Stimulated activated CD4-positive, alpha-beta T cell treated with anti-CD3 and anti-CD28 coated beads, Interleukin-4, amount 100 ng/mL, for 48 hours (primary cell): ENCODE measurements around the gene CBFA2T3.

ENCODE experiments used
- DNase-seq, 2 donors: peaks; one replicate each; pipeline ENCODE4 v3.0.0-alpha.2; 2020; ENCODE audit warnings: low read depth in 2 of 2

CBFA2T3 gene

DNA sequence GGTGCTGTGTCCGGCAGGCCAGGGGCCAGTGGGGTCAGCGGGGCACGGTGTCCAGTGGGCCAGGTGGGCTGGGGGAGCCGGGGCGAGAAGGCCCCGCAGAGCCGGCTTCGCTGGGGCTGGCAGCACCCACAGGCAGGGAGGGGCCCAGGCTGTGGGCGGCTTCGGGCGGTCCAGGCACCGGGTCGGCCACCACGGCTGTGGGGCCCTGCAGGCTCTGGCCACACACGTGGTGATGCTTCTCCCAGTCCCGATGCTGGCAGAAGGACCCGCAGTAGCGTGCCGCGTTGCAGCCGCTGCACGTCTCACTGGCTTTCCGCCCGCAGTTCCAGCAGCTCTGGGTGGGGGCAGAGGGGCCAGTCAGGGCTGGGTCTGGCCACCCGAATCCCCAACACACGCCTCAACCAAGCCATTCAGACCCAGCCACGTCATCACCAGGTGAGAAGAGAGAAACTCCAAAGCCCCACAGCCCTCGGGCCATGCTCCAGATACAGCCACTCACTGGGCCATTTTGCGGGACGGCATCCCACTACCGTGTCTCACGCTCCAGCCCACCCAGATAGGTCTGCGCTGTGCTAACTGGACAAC, 100.0 kb downstream of the CBFA2T3 start:
- DNase-seq = no peak

GRCh38 chr16:88875703-88876234, 101.2 kb downstream of the CBFA2T3 start:
- DNase-seq = no peak

DNA sequence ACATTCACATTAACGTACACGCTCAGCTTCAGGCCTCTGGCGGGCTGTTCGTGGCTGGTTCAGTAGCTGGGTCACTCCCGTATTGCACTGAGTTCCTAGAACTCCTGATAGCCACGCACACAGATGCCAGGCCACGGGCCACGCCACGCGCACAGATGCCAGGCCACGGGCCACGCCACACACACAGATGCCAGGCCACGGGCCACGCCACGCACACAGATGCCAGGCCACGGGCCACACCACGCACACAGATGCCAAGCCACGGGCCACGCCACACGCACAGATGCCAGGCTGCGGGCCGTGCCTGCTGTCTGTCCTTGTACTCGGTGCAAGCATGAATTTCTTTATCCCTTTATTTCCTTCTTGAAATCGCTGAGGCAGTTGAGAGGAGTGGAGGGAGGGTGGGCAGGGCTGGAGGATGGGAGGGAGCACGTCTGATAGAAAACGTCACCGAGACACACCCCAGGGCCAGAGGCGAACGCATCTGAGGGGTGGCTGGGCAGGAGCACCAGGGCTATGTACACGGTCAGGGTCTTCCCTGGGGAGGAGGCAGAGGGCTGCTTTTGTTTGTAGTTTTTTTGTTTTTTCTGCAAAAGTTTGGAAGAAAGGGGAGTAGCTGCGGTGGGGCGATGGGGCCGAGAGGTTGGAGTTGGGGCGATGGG, 101.9 kb downstream of the CBFA2T3 start:
- DNase-seq = no peak

GRCh38 chr16:88872650-88873331, 104.2 kb downstream of the CBFA2T3 start:
- DNase-seq = no peak

GRCh38 chr16:88871730-88872416, 105.1 kb downstream of the CBFA2T3 start:
- DNase-seq = no peak

DNA sequence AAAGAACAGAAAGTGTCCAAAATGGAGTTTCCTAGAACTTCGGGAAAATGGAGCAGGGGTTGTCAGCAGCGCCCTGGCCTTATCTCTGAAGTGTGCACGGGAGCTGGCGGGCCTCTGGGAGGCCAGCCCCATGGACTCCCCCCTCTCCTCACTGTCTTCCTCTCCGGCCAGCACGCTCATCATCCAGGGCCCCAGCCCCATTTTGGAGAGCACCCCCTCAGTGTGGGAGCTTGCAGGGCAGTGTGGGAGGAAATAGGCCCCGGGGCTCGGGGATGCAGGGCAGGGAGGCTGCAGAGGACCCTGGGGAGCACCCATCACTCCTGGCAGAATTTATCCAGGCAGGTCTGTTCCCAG, 105.7 kb downstream of the CBFA2T3 start:
- no peak for DNase-seq

DNA sequence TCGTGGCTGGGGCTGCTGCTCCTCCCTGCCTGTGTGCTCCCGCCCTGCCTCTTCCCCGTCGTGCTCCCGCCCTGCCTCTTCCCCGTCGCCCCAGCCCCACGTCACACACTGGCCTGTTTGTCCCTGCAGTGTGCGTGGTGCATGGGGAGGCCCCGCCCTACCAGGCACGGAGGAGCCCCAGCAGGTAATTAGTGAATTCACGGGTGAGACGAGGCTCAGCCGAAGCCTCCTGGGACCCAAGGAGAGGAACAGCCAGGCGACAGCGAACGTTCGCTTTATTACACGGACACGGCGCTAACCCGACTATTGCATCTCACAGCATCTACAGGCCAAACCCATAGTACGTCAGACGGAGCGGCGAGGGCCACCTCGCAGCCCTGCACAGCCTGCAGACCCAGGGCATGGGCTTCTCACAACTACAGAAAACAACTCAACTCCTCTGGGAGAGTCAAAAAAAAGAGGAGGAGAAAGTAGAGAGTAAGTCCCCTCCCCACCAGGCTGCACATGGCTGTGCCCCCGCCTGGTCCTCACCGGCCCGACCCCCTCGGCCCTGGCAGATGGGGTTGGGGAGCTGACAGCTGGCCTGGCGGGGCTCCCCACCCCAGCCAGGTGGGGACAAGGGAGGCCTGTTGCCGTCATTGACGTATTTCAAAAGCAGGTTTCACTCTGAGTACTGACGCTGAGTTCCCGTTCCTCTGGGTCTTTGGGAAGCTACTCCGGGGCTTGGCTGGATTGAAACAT, 106.2 kb downstream of the CBFA2T3 start:
- DNase-seq = no peak

GRCh38 chr16:88869673-88869980, 107.4 kb downstream of the CBFA2T3 start:
- DNase-seq = no peak

- no peak for DNase-seq
Observed at GRCh38 chr16:88868974-88869672, 107.9 kb downstream of the CBFA2T3 start.

- DNase-seq = no peak
Observed at GRCh38 chr16:88867581-88868246, 109.3 kb downstream of the CBFA2T3 start.

DNA sequence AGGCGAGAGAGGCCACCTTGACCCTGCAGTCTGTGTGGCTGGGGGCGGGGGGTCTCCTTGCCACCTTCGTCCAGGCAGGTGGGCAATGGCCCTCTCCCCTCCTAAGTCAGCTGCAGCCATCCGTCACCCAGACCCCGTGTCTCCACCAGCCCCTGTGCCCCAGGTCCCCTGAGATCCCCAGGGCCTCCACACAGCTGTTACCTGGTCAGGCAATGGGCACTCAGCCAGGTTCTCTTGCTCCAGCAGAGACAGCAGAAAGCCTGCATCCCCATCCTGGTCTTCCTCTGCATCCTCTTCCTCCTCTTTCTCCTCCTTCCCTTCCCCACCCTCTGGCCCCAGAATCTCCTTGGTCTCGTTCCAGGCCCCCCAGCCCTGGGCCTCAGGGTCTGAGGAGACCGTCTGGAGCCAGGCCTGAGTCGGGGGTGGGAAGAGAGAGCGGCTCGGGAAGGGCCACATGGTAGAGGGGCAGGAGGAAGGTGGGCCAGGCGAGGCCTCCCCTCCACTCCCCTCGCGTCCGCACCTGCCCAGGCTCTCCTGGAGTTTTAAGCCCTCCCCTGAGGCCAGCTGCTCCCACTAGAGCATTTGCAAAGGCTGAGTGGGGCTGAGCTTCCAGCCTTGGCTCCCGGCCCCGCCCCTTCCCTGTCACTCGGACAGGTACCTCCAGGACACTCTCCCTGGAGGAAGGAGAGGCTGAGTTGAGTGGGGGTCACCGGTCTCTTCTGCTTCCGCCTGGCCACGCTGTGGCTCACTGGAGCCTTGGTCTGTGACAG, 110.7 kb downstream of the CBFA2T3 start, which contains the start of gene PABPN1L:
Gene PABPN1L, minus strand, starts transcription at position 510 of the 770 bp plus-strand sequence. Its CDS starts 54 bp downstream, at position 456.
- DNase-seq = no peak

GRCh38 chr16:88865742-88866141, 111.3 kb downstream of the CBFA2T3 start:
- DNase-seq = no peak

DNA sequence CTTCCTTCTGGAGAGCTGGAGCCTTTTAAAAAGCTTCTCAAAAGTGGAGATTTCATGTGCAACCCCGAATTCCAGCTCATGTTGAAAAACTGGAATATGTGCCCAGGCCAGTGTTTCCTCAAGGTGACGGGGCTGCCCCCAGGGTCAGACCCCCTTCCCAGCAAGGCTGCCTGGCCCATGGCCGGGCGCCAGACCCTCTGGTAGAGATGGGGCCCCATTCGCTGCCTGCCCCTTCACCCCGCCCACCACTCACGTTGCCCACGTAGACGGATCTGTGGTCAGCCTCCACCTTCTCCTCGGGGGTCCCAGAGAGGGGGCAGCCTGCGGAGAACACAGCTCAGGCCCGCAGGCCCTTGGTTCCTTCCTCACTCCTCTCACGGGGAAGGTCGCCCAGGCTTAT, 111.7 kb downstream of the CBFA2T3 start:
- DNase-seq = no peak

- no peak for DNase-seq
Observed at GRCh38 chr16:88864521-88864920, 112.5 kb downstream of the CBFA2T3 start.

DNA sequence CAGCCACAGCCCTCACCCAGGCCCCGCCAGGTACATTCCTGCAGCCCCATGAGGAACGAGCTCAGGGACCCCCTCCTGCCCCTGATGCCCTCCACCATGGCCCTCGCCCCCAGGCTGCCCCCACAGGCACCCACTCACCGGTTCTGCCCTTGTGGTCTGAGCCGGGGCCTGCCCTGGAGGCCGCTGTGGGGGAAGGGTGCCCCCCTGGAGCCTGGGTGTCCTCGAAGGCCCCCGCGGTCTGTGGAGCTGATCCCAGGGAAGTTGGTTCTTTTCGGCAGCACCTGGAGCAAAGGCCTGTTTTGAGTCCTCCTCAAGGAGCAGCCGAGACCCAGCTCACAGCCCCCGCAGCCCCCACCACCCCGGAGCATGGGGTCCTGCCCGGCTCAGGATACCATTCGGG, 112.9 kb downstream of the CBFA2T3 start:
- no peak for DNase-seq

GRCh38 chr16:88863426-88863825, 113.6 kb downstream of the CBFA2T3 start:
- no peak for DNase-seq

GRCh38 chr16:88862968-88863367, 114.0 kb downstream of the CBFA2T3 start:
- no peak for DNase-seq

GRCh38 chr16:88861359-88861758, 115.6 kb downstream of the CBFA2T3 start:
- no peak for DNase-seq

- no peak for DNase-seq
Observed at GRCh38 chr16:88859381-88860091, 117.5 kb downstream of the CBFA2T3 start.
